Activated CD8-positive, alpha-beta memory T cell treated with anti-CD3 and anti-CD28 coated beads, Interleukin-2, amount 50 U/mL, for 24 hours (primary cell): ENCODE results near the gene CUTA.

ENCODE experiments used
- DNase-seq: peaks from one replicate; pipeline ENCODE4 v3.0.0-alpha.2; 2020; ENCODE audit errors: extremely low read depth

CUTA gene

DNA sequence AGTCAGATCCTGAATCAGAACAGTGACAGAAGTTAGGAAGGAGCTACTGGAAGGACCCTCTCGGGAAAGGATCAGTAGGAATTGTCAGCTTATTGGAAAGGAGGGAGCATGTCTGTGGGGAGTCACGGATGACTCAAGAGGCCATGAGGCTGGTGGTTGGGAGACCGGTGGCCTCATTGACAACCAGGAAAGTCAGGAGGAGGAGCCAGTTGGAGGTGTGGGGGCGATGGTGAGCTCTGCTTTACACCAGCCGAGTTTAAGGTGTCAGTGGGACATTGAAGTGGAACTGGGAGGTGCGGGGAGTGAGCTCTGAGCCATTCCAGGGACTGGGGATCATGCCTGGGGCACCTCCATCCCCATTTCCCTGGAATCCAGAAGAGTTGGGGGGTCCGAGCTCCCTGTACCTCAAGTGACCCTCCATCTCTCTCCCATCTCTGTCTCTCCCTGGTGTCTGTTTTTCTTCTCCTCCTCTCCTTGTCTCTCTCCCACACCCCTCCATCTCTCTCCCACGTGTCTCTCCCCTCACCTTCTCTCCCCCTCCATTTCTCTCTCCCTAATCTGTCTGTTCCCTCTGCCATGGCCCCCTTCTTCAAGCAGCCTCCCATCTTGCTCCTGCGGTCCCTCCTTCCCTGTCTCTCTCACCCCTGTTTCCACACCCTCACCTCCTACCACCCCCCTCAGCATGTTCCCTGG lies 22.2 kb upstream of the CUTA start:
- no peak for DNase-seq

DNA sequence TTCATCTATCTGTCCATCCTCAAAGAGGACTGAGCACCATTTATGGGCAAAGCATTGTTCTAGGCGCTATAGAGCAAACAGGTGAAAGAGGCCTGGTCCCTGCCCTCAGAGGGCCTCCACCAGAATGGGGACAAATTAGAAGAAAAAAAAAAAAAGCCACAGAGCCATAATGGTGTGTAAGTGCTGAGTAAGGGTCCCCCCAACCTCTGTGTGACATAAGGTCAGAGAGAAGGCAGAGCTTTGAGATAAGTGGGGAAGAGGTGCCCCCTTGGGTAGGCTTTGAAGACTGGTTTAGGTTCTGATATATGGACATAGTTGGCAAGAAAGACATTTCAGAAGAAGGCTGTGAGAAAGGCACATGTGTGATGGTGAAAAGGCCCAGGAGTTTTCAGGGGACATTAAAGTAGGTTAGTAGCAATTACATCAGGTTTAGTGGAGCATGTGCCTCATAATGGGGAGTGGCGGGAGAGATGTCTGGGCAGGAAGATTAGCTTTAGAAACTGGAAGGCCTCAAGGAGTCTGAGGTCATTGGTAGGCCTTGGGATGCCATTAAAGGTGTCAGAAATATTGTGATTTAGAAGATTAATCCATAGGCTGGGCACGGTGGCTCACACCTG lies 21.2 kb upstream of the CUTA start:
- DNase-seq, result no peak

DNA sequence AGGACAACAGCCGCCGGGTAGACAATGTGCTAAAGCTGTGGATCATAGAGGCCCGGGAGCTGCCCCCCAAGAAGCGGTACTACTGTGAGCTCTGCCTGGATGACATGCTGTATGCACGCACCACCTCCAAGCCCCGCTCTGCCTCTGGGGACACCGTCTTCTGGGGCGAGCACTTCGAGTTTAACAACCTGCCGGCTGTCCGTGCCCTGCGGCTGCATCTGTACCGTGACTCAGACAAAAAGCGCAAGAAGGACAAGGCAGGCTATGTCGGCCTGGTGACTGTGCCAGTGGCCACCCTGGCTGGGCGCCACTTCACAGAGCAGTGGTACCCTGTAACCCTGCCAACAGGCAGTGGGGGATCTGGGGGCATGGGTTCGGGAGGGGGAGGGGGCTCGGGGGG lies 19.8 kb upstream of the CUTA start:
- no peak for DNase-seq

DNA sequence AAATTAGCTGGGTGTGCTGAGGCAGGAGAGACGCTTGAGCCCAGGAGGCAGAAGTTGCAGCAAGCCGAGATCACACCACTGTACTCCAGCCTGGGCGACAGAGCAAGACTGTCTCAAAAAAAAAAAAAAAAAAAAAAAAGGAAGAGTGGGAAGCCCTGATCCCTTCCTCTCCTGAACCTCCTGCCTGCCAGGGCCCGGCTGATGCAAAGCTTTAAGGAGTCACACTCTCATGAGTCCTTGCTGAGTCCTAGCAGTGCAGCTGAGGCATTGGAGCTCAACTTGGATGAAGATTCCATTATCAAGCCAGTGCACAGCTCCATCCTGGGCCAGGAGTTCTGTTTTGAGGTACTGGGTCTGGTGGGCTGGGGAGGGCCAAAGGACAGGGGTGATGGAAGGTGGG lies 17.1 kb upstream of the CUTA start:
- no peak for DNase-seq

DNA sequence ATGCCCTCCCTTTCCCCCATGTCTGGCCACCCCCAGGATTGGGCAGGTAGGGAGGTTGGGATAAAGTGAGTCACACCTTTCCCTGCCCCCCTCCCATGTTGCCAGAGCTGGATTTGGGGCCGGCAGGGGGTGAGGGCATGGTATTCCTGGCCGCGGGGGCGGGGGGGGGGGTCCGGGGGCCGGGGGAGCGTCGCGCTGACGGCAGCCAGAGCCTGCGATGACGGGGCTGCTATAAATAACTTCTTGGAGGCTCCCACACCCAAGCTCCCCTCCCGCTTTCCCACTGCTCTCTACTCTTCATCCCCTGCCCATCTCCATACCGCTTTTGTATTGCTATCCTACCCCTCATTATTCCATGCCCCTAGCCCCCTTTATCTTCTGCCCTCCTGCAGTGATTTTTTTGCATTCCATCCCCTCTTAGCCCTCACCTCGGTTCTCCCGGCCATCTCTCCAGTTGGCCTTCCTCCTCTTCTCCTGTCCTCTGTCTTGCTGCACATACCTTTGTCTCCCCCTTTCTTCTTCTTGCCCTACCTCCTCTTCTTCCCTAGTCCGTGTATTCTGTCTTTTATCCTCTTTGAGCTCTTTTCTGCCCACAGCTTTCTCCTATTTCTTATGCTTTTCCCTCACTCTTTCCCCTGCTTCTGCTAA lies 15.8 kb upstream of the CUTA start:
- DNase-seq, result no peak

DNA sequence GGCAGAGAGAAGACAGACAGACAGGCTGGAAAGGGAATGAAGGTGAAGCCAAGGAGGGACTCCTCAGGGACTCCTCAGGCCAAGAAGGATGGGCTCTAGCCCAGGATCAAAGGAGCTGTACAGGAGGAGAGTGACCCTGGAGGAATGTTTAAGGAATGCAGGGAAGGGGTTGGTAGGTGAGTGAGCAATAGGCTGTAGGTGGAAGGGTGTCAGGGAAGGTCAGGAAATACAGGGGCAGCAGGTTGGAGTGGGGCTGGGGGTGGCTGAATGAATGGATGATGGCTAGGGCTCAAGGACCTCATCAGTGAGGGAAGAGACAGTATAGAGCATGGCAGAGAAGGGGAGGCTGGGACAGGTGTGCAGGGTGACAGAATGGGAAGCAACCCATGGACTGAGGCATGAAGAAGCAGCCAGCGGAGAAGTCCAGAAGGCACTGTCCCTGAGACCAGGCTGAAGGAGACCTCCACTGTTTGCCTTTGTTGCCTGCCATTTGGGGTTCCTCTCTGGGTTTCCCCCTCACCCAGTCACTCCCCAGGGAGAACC lies 15.2 kb upstream of the CUTA start:
- no peak for DNase-seq

DNA sequence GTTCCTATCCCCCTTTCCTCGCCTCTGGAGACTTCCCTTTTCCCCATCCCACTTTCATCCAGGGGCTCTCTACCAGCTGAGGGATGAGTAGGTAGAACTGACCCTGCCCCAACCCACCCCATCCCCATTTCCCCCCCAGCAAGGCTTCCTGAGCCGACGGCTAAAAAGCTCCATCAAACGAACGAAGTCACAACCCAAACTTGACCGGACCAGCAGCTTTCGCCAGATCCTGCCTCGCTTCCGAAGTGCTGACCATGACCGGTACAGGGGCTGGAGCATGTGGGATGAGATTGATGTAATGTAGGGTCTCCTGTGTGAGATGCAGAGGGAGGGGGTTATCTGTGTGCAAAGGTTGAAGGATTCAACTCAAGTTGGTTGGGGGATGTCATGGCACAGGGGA lies 14.6 kb upstream of the CUTA start:
- DNase-seq, result no peak

DNA sequence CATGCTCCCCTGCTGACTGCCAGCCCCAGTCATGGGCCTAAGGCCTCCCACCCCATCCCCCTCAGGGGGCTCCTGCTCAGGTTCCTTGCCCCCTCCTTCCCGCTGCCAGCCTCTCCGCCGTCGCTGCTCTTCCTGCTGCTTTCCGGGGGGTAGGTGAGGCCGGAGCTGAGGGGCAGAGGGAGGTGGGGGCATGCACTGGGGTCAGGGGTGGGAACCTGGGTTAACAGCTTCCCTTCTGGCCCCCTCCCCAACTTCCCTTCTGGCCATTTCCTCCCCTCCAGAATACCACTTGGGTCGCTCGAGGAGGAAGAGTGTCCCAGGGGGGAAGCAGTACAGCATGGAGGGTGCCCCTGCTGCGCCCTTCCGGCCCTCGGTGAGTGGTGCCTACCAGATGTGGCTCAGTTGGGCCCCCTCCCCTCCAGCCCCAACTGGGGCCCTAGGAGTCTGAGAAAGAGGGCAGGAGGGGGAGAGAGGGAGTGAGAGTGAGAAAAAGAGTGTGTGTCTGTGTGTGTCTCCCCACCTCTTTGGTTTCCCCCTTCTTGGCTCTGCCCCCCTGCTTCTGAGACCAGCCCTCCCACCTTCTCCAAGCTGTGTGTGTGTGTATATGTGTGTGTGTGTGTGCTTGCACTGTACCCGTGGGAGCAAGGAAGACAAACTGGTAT lies 14.1 kb upstream of the CUTA start:
- DNase-seq, result no peak

DNA sequence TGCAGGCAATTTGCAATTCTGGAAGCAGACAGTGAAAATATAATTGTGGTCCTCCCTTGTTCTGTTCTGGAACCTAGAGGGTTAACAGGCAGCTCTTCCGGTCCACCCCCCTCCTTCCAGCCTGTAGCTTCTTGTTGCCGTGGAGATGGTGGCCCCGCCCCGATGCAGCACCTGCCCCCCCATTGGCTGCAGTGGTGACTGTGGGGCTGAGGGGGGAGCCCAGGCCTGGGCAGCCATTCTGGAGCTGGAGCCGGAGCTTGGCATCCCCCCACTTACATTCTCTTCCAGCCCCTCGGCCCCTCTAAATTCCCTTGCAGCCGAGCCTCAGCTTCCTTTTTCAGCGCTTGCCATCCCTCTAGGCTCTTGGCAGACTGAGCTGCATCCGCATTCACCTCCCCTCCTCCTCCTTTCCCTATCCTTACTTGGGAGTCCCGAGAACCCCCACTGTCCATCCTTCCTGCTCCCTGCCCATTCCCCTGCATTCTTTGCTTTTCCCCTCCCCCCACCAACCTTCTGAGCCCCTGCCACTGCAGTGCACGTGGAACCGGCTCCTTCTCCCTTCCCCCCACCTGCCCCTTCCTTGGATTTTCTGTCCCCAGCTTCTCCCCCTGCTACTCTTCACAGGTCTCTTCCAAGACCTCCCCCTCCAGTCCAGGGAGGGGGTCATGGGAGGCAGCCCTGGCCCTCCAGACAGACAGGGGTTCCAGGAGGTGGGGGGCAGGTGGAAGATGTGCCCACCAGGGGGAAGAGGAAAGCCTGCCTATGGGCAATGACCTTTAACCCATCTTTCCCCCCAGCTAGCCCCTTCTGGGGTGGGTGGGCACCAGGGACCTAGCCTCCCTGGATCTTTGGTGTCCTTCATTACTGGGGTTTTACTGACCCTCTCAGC lies 13.3 kb upstream of the CUTA start:
- DNase-seq, result peak; percentile 63

DNA sequence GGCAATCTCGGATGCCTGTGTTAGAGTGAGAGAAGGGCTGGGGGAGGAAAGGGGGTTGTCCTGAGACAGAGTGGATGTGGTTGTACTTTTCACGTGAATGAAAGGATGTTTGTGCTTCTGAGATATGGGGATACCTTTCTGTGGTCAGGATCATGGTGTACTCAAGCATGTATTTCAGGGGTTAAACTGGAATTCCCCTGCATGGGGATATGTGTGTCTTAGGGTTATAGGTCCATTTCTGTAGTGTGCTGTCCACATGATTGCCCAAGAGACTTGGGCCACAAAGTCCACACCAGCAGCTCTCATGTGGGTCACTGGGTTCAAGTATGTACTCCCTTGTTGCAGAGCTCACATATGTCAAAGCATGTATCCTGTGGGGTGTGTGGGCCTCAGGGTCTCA lies 12.4 kb upstream of the CUTA start:
- DNase-seq, result no peak

DNA sequence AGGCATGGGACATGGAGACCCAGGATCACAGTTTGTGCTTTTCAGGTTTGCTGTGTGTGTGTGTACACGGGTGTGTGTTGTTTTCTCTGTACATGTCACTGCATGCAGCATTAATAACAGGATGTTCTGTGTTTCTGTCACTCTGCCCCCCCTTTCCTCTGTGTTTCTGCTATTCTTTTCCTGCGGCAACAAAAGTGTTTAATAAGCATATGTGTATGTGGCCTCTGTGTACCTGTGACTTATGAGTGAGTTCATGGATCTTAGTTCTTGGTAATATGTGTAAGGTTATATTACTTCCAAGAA lies 11.8 kb upstream of the CUTA start:
- no peak for DNase-seq

DNA sequence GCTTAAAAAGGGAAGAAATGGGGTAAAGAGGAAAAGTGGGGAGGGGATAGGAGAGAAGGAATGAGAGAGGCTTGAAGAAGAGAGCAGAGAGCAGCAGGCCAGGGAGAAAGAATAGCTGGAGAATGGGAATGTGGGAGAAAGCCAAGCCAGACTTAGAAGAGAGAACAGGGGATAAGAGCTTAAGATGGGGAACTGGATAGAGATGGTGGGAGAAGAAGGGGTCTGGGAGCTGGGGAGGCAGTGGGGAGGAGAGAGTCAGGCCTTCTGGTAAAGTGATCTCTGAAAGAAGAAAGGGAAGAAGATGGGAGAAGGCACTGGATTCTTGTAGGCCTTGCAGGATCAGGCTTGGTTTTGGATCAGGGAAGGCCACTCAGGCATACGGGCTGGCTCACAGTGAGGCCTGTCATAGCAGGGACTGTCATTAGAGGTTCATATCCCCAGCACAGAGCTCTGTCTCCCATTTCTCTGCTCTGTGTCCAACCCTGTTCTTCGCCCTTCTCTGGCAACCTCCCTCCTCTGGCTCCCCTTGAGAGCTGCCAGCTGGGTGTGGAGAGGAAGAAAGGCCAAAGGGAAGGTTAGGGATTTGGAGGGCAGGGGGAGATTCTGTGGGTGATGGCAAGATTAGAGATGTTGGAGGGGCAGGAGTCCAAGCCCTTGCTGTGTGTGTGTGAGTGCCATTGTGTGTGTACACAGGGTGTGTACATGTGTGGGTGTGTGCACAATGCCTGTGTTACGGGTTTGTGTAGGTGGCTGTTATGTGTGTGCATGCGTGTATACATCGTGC lies 11.3 kb upstream of the CUTA start:
- no peak for DNase-seq

DNA sequence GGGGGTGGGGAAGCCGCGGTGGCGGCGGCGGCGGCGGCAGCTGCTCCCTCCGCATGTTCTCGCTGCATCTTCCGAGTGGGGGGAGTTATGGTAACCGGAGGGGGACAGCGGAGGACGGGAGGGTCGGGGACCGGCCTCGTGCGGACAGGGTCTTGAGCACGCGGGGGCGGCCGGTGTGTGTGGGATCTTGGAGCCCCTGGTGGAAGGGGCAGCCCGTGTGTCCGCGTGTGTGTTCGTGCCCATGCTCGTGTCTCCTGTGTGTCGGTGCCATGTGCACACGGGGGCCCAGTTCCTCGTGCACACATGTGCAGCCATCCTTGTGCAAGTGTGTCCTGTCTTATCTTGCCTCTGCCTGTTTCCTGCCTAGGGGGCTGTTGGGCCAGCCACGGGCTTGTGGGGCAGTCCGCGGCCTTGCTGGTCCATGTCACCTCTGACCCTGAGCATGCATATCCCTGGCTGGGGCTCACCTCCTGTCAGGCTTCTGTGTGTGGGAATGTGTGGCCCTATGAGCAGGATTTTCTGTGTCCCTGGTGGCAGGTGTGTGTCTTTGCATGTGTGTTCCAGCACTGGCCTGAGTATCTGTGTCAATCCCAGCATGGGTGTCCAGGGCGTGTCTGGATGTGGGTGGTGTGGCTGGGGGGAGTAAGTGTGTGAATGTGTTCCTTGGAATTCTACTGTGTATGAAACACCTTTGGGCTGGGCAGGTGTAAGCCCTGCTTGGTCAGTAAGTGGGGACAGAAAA lies 10.5 kb upstream of the CUTA start:
- no peak for DNase-seq

DNA sequence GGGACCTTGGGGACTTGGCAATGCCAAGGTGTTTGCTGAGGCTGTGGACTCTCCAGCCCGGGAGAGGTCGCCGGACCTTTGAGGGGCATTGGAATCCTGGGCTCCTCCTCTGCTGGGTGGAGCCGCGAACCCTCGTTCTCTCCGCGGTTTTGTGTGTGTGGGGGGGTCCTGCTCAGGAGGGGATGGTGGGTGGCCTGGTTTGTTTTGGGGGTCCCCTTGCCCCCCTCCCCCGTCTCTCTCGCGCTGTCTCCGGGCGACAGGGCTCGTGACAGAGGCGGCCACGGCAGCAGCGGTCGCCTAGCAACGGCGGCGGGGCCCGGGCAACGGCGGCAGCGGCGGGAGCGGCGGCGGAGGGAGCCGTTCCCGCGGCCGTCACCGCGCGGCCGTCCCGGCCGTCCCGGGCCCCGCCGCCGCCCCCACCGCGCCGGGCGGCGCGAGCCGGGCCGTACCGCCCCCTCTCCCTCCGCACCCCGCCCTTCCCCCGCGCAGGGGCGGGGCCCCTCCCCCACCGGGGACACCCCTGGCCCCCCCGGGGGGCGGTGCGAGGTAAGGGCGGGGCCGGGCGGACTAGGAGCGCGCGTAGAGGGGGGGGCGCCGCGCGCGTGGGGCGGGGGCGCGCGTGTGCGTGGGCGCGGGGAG lies 9.8 kb upstream of the CUTA start:
- no peak for DNase-seq

DNA sequence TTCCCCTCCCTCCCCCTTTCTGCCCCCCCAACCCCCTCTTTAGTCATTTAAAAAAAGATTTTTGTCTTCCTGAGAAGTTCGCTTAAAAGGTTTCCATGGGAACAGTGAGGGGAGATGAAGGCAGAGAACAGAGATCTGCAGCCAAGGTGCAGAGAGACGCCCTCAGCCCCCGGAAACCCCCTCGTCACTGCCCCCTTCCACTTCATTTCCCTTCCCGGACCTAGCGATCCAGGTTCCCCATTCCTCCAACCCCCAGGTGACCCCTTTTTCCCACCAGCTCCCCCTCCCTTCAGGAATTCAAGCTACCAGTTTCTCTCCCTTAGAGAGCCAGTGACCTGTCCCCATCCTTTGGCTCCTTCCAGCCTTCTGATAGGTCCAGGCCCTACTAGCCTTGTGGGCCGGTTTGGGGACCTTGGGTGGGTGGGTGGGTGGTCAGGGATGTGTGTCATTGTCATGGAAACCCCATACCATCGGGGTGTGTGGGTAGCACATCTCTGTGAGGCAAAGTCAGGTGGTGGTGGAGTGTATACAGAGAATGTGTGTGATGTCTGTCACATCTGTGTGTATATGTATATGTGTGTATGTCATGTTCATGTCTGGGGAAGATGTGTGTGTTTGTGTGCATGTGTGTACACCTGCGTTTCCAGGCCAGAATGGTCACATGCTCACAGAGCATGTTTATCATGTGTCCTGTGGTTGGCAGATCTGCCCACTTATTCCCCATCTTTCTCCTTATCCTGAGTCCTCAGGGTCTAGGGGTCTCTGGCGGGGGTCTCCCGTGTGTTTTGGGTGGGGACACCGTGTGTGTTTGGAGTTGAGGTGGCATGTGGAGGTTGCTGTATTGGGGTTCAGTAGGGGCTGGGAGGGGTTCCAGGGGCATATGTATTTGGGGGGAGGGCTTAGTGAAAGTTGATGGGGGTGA lies 8.9 kb upstream of the CUTA start:
- no peak for DNase-seq

DNA sequence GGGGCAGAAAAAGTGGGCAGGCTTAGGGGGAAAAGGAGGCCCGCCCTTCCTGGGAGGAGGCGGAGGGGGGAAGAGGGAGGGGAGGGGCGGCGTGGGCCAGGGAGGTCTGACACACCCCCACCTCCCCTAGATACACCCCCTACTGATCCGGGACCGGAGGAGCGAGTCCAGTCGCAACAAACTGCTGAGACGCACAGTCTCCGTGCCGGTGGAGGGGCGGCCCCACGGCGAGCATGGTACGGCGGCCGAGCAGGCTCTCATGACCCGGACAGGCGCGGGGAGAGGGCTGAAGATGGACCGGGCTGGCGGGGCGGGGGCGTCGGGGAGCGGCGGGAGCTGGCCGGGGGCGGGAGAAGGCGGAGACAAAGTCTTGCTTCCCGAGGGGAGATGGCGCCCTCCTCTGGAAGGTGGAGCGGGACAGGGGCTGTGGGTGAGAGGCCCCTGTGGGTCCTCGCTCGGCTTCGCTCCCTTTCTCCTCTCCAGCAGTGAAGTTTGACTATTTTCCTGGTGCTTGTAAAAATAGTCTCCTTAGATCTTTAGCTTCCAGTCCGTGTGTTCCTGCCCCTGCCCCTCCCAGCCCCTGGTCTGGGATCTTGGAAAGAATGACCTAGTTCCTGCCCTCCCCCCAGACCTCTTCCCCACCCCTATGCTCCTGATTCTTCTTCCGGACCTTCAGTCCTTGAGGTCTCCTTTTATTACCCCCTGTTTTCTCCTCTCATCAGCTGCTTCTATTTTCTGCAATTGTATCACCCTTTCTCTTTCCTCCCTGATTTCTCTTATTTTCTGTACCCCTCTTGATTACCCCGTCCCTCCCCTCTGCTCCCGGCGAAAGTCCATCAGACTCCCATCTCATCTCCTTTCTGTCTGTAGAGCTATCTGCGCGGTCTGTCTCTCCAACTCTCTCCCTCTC lies 8.0 kb upstream of the CUTA start:
- DNase-seq, result peak; percentile 59

DNA sequence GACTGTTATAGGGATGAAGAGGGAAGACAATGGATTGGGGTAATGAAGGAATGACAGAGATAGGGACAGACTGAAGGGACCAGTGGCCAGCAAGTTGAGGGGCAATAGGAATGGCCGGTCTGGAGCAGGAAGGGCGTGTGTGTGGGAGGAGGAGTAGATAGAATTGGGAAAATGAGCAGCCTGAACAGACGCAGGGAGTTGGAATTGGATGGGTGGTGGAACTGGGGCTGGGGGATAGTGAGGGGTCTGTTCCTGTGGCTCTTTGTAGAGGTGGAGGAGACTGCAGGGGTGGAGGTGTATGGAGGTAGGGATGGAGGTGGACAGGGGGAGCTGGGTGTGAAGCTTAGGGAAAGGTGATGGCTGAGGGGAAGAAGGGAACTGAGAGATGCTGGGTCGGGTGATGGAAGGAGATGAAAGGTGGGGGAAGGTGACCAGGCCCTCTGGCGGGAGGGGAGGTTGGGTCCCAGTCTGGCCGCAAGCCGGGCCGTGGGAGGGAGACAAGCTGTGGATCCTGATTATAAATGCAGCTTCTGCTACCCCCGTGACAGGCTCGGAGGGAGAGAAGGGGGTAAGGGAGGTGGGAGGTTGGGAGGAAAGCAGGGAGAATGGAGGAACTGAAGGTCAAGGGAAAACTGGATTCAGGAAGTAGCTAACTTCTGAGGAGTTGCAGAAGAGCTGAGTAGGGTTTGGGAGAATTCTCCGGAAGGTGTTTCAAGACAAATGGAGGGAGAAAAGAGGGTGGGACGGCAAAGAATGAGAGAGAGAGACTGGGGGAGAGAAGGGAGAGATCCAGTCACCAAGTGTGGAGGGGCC lies 7.2 kb upstream of the CUTA start:
- no peak for DNase-seq
